Caco-2 (cell line): Measurements from ENCODE around the gene FGF8. TPM values are rescaled to one million over a fixed set of nuclear protein-coding genes. Genes with fewer than 3 reads are reported as not detected.

ENCODE experiments used
- BruUV-seq: library from RNA; stranded (reverse); fragments of 400-500 nt; replicated peaks from 2 replicates; lab custom pipeline; 2021; lab: Mats Ljungman, UMichigan
- CTCF ChIA-PET: fragments of 300-600 bp; sonication (Branson Sonifier 250); formaldehyde crosslinking; loops from one replicate; lab custom pipeline; 2022; ENCODE audit warnings: antibody characterized with exemption; lab: Charles Lee
- POLR2A ChIA-PET: fragments of 300-600 bp; sonication (Branson Sonifier 250); formaldehyde crosslinking; loops from one replicate; lab custom pipeline; 2022; ENCODE audit warnings: antibody characterized with exemption; lab: Charles Lee
- DNase-seq, 2 experiments: peaks; one replicate each; pipeline versions ENCODE4 v3.0.0 to v3.0.0-alpha.2; 2020 to 2022
- H3K27me3 ChIP-seq: replicated peaks from 2 replicates; pipeline ENCODE4 v1.6.0; 2011; ENCODE audit warnings: low read length; ENCODE audit not compliant: control insufficient read depth, insufficient read depth
- H3K36me3 ChIP-seq: 2 replicates; pipeline ENCODE4 v1.5.1; 2011; ENCODE audit warnings: low read length; ENCODE audit not compliant: control insufficient read depth, insufficient read depth
- H3K4me1 ChIP-seq: fragments of 250-450 bp; sonication (Bioruptor Pico); 2 replicates; pipeline ENCODE4 v1.5.1; 2020; ENCODE audit warnings: mild to moderate bottlenecking
- H3K4me3 ChIP-seq: 2 replicates; pipeline ENCODE4 v1.5.1; 2011; ENCODE audit warnings: low read depth, mild to moderate bottlenecking, control low read depth, low read length
- H3K9me3 ChIP-seq: fragments of 250-450 bp; sonication (Bioruptor Pico); 2 replicates; pipeline ENCODE4 v1.5.1; 2020; ENCODE audit warnings: mild to moderate bottlenecking, moderate library complexity
- H3K27ac Mint-ChIP-seq: one replicate; pipeline ENCODE4 v1.8.0; 2022; ENCODE audit warnings: mixed read lengths; ENCODE audit not compliant: unreplicated experiment
- H3K27me3 Mint-ChIP-seq: one replicate; pipeline ENCODE4 v1.8.0; 2022; ENCODE audit warnings: mixed read lengths; ENCODE audit not compliant: insufficient read depth, unreplicated experiment
- H3K36me3 Mint-ChIP-seq: one replicate; pipeline ENCODE4 v1.8.0; 2022; ENCODE audit warnings: mild to moderate bottlenecking, mixed read lengths; ENCODE audit not compliant: insufficient read depth, unreplicated experiment
- H3K4me1 Mint-ChIP-seq: one replicate; pipeline ENCODE4 v1.8.0; 2022; ENCODE audit warnings: low read depth, mixed read lengths; ENCODE audit not compliant: unreplicated experiment
- H3K4me3 Mint-ChIP-seq: one replicate; pipeline ENCODE4 v1.8.0; 2022; ENCODE audit warnings: mild to moderate bottlenecking, moderate library complexity, mixed read lengths; ENCODE audit not compliant: unreplicated experiment
- H3K9me3 Mint-ChIP-seq: one replicate; pipeline ENCODE4 v1.8.0; 2022; ENCODE audit warnings: mixed read lengths; ENCODE audit not compliant: unreplicated experiment
- intact Hi-C: fragments of 100-400 bp; cut with micrococcal nuclease; formaldehyde crosslinking; loops from one replicate; pipeline ENCODE4 v1.10.0; 2022; ENCODE audit not compliant: unreplicated experiment
- total RNA-seq: library from RNA; stranded (reverse); gene quantifications from 2 replicates; pipeline ENCODE4 v1.2.3, GENCODE V29; 2022
- TF ChIP-seq, protein P1 (sequence below), 2 experiments: fragments of 200-600 bp in 1 of 2; IDR thresholded peaks; 1 replicate in 1 of 2; 2 replicates in 1 of 2; pipeline versions ENCODE4 v1.5.1 to v1.8.0; 2011 to 2022; ENCODE audit warnings: antibody characterized with exemption in 1 of 2, control low read depth in 1 of 2, inconsistent platforms in 1 of 2, low read depth in 1 of 2, low read length in 1 of 2, mild to moderate bottlenecking in 1 of 2, moderate library complexity in 1 of 2; ENCODE audit not compliant: insufficient read depth in 1 of 2, severe bottlenecking in 1 of 2, unreplicated experiment in 1 of 2

Gene FGF8
- total RNA-seq, 1 experiment from 2014 or later: 0.68 TPM

DNA sequence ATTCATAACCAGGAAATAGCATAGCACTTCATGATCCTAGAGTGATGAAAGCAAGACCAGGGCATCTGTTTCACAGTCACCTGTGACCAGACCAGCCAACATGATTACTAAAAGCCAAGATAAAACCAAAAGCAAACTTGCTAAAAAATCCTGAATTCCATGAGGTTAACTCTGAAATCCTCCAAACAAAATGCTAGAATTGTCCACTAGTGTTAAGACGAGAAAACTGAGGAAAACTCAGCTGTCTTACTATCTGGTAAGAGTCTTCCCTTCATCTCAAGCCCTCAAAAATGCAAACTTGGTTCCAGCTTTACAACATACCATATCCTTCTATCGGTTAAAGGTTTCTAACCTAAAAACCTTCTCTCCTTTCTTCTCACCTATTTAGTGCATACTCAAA, 8.6 kb upstream of the FGF8 start:
- TF ChIP-seq, protein P1, sequence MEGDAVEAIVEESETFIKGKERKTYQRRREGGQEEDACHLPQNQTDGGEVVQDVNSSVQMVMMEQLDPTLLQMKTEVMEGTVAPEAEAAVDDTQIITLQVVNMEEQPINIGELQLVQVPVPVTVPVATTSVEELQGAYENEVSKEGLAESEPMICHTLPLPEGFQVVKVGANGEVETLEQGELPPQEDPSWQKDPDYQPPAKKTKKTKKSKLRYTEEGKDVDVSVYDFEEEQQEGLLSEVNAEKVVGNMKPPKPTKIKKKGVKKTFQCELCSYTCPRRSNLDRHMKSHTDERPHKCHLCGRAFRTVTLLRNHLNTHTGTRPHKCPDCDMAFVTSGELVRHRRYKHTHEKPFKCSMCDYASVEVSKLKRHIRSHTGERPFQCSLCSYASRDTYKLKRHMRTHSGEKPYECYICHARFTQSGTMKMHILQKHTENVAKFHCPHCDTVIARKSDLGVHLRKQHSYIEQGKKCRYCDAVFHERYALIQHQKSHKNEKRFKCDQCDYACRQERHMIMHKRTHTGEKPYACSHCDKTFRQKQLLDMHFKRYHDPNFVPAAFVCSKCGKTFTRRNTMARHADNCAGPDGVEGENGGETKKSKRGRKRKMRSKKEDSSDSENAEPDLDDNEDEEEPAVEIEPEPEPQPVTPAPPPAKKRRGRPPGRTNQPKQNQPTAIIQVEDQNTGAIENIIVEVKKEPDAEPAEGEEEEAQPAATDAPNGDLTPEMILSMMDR (IDR thresholded peaks at IDR 0.05; ENCODE audit: insufficient read depth in 1 of 2, low read depth in 1 of 2, low read length in 1 of 2, severe bottlenecking in 1 of 2, unreplicated experiment in 1 of 2): no peak
- BruUV-seq: no TSS peak
- POLR2A ChIA-PET: no interaction called here
- no peak for DNase-seq
- intact Hi-C loops: loop anchor here (5.0 kb wide), 1 partner anchor 197 kb away; the partner anchor contains the start of genes DPCD and POLL
- no peaks in the 10 kb centered on the region for H3K9me3 Mint-ChIP-seq
- H3K27me3 Mint-ChIP-seq: no peaks in the 10 kb centered on the region
- H3K9me3 ChIP-seq: no peaks in the 10 kb centered on the region
- H3K4me3 ChIP-seq: no peak overlapping the region
- peak overlapping the region; percentile 93 for H3K4me3 Mint-ChIP-seq
- H3K4me1 Mint-ChIP-seq: peaks cover 8% of the 10 kb centered on the region
- H3K27ac Mint-ChIP-seq: peak overlapping the region; percentile 97
- H3K36me3 ChIP-seq: peaks cover 4% of the 10 kb centered on the region
- H3K4me1 ChIP-seq: peaks cover 10% of the 10 kb centered on the region
- CTCF ChIA-PET: interaction anchor here (4.9 kb wide), 1 partner anchor 181 kb away, joined by 126 read pairs; no protein-coding TSS in a partner anchor
- peaks cover 65% of the 10 kb centered on the region for H3K36me3 Mint-ChIP-seq
- no peaks in the 10 kb centered on the region for H3K27me3 ChIP-seq

DNA sequence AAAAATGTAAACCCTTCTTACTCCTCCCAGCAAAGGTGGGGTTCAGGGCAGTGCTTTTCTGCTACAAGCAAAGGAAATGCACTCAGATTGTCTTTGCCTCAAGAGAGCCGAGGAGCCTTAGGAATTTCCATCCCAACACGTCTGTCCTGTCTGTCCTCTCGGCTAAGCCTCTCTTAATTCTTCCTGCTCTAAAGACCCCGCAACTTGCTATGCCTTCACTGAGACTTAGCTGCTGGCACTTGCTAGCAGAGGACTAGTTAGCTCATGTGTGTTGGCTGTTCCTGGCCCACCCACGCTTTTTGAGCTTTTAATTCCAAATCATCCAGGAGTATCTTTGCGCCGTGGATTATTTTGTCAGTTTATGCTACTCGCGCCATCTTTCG, 7.8 kb upstream of the FGF8 start:
- POLR2A ChIA-PET: interaction anchor here (1.5 kb wide), 1 partner anchor 181 kb away, joined by 4 read pairs; no protein-coding TSS in a partner anchor
- peak in 1 of 2 experiments; percentile 19 for DNase-seq
- TF ChIP-seq, protein P1 (IDR thresholded peaks at IDR 0.05; ENCODE audit: insufficient read depth in 1 of 2, low read depth in 1 of 2, low read length in 1 of 2, severe bottlenecking in 1 of 2, unreplicated experiment in 1 of 2): no peak
- CTCF ChIA-PET: interaction anchor here (1.0 to 4.9 kb wide), 5 partner anchors 35 to 226 kb away, joined by 3 to 126 read pairs (median 5); partner anchors contain the start of gene OGA
- Histone ChIP-seq H3K36me3 (peaks cover 4% of the 10 kb centered on the region), H3K4me3 (peak overlapping the region; percentile 96), H3K9me3 (no peaks in the 10 kb centered on the region), H3K4me1 (peaks cover 10% of the 10 kb centered on the region), H3K27me3 (no peaks in the 10 kb centered on the region)
- H3K27ac Mint-ChIP-seq: peak overlapping the region; percentile 97
- no peaks in the 10 kb centered on the region for H3K27me3 Mint-ChIP-seq
- TSS peak; percentile 71 for BruUV-seq
- H3K4me3 Mint-ChIP-seq: peak overlapping the region; percentile 93
- no peaks in the 10 kb centered on the region for H3K9me3 Mint-ChIP-seq
- H3K36me3 Mint-ChIP-seq: peaks cover 62% of the 10 kb centered on the region
- intact Hi-C loops: loop anchor here (5.0 kb wide), 1 partner anchor 196 kb away; the partner anchor contains the start of genes DPCD and POLL
- peaks cover 8% of the 10 kb centered on the region for H3K4me1 Mint-ChIP-seq

DNA sequence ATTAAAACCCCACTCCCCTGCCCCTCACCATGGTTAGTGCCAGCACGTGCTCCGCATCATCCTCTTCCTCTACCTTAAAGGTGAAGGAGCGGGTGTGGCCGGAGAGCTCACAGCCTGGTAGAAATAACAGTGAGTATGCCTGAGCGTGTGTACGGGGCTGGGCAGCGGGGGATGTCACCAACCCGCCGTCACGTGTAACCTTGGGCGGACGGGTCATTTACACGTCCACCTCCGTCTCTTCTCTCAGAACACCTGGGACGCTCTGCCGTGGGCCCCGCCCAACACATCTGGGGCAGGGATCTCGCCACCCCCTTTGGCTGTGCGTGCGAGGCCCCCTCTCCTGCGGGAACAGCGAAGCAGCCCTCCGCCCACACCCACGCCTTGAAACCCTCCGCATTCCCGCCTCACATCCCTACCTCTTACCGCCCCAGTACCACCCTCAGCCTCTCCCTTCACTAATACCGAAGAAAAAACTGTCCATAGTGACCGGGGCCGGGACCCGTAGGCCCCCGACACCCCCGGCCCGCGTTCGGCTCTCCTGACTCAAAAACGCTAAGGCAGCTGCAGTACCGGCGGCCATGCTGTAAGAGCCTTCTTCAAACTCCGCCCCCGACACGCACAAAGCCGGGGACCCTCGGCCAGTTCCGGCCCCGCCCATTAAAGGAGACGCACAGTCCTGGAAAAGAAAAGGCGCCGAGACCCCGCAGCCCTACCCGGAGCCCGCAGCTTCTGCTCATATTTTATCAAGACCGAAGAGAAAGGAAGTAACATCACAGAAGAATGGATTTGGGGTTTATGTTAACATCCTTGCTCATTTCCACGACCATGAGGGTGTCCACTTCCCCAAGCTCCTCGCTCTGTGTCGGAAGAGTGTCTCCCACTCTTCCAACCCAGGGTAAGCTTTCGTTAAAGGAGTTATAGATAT, 7.2 kb upstream of the FGF8 start, which contains the start of gene NPM3:
Gene NPM3 (minus strand): TSS at position 636 of the 925 bp plus-strand sequence. CDS start 56 bp downstream, at position 580.
- Histone ChIP-seq H3K36me3 (peaks cover 4% of the 10 kb centered on the region), H3K4me3 (peak within 1 kb of the TSS; percentile 96), H3K4me1 (peaks cover 10% of the 10 kb centered on the region), H3K9me3 (no peaks in the 10 kb centered on the region), H3K27me3 (no peaks in the 10 kb centered on the region)
- Mint-ChIP-seq H3K27me3 (no peaks in the 10 kb centered on the region), H3K27ac (peak within 1 kb of the TSS; percentile 97), H3K4me3 (peak within 1 kb of the TSS; percentile 93), H3K36me3 (peaks cover 58% of the 10 kb centered on the region), H3K9me3 (no peaks in the 10 kb centered on the region), H3K4me1 (peaks cover 8% of the 10 kb centered on the region)
- peak; percentile 87 to 89 for DNase-seq
- BruUV-seq: TSS peak; percentile 51
- ChIA-PET POLR2A (interaction anchor here (1.5 kb wide), 1 partner anchor 180 kb away, joined by 4 read pairs; no protein-coding TSS in a partner anchor), CTCF (interaction anchor here (1.0 to 4.9 kb wide), 5 partner anchors 35 to 227 kb away, joined by 3 to 126 read pairs (median 5); partner anchors contain the start of gene OGA)
- TF ChIP-seq, protein P1 (IDR thresholded peaks at IDR 0.05; ENCODE audit: insufficient read depth in 1 of 2, low read depth in 1 of 2, low read length in 1 of 2, severe bottlenecking in 1 of 2, unreplicated experiment in 1 of 2): no peak
- intact Hi-C loops: loop anchor here (5.0 kb wide), 1 partner anchor 196 kb away; the partner anchor contains the start of genes DPCD and POLL
